Measurements from ENCODE around the gene PPP4R2. TPM values are rescaled to one million over a fixed set of nuclear protein-coding genes. Genes with fewer than 3 reads are reported as not detected.

Gene PPP4R2
- total and polyA plus RNA-seq, 12 donors = 9.8 to 75.4 (median 47.9) TPM

- Histone ChIP-seq H3K4me1 (peaks cover 0 to 35% (median 29%) of the 10 kb centered on the region in 9 donors), H3K27me3 (no peaks in the 10 kb centered on the region), H3K9me3 (no peaks in the 10 kb centered on the region), H3K4me3 (no peak overlapping the region), H3K27ac (no peak overlapping the region), H3K36me3 (peaks cover 0 to 24% (median 0%) of the 10 kb centered on the region in 9 donors)
- TF ChIP-seq, protein P1, sequence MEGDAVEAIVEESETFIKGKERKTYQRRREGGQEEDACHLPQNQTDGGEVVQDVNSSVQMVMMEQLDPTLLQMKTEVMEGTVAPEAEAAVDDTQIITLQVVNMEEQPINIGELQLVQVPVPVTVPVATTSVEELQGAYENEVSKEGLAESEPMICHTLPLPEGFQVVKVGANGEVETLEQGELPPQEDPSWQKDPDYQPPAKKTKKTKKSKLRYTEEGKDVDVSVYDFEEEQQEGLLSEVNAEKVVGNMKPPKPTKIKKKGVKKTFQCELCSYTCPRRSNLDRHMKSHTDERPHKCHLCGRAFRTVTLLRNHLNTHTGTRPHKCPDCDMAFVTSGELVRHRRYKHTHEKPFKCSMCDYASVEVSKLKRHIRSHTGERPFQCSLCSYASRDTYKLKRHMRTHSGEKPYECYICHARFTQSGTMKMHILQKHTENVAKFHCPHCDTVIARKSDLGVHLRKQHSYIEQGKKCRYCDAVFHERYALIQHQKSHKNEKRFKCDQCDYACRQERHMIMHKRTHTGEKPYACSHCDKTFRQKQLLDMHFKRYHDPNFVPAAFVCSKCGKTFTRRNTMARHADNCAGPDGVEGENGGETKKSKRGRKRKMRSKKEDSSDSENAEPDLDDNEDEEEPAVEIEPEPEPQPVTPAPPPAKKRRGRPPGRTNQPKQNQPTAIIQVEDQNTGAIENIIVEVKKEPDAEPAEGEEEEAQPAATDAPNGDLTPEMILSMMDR (IDR thresholded peaks at IDR 0.05) = no peak
- WGBS, 2 donors = 85 to 87% methylated on average over 10 of the region's 10 CpGs
- intact Hi-C loops (cut with DNase I) = loop anchor here in 7 of 10 donors (5.0 to 10.0 kb wide), 9 partner anchors 33 to 151 kb away; partner anchors contain the start of gene SHQ1 (in 2 of the 7)
- no peak for ATAC-seq
- no peak for DNase-seq
Observed at GRCh38 chr3:72995337-72995736, 1.3 kb upstream of the PPP4R2 start.

DNA sequence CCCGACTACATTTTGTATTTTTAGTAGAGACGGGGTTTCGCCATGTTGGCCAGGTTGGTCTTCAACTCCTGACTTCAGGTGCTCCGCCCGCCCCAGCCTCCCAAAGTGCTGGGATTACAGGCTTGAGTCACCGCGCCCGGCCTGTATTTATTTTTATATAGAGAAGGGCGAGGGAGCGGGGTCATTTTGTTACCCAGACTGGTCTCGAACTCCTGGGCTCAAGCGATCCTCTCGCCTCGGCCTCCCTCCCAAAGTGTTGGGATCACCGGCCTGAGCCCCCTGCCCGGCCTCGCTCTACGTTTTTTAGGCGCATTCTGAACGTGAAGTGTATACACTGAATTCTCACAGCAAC is 514 bp upstream of the PPP4R2 start:
- H3K36me3 ChIP-seq = peaks cover 0 to 31% (median 0%) of the 10 kb centered on the region in 9 donors
- H3K27ac ChIP-seq = peak overlapping the region; percentile 96 to 99 (median 98)
- intact Hi-C loops (cut with DNase I) = loop anchor here in 7 of 10 donors (2.0 to 10.0 kb wide), 10 partner anchors 34 to 151 kb away; partner anchors contain the start of gene SHQ1 (in 2 of the 7)
- H3K9me3 ChIP-seq = no peaks in the 10 kb centered on the region
- peaks cover 0 to 43% (median 36%) of the 10 kb centered on the region in 9 donors for H3K4me1 ChIP-seq
- H3K4me3 ChIP-seq = peak overlapping the region in 9 of 10 donors; percentile 85 to 97 (median 92)
- H3K27me3 ChIP-seq = no peaks in the 10 kb centered on the region
- TF ChIP-seq, protein P1 (IDR thresholded peaks at IDR 0.05) = no peak
- 78 to 80% methylated on average over 20 of the region's 20 CpGs for WGBS, 2 donors
- no peak for ATAC-seq
- peak; percentile 14 to 23 for DNase-seq

DNA sequence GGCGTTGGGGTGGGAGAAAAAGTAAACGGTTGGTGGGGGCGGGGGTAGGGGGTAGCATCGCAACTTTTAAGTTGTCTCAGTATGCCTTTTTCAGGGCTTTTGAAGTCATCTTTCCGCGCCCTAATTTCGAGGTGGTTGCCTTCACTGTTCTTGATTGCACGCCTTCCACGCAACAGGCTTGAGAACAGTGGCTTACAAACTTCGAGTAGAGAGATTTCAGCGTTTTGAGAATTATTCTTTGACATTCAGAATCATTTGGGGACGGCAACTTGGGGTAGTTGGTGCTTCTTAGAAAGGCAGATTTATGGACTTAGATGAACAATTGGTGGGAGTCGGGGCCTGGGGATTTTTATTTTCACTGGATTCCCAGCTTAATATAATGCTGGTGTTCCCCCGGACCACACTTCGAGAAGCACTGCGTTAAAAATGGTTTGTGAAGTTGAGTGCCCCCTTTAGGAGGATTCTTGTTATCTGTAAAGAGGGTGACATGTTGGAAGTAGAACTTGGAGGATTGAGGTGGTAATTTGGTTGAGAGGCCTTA is 880 bp downstream of the PPP4R2 start:
- WGBS, 2 donors = 1 to 2% methylated on average over 16 of the region's 16 CpGs
- Histone ChIP-seq H3K9me3 (no peaks in the 10 kb centered on the region), H3K27me3 (no peaks in the 10 kb centered on the region), H3K36me3 (peaks cover 0 to 43% (median 0%) of the 10 kb centered on the region in 9 donors), H3K27ac (peak overlapping the region; percentile 96 to 99 (median 98)), H3K4me1 (peaks cover 0 to 56% (median 48%) of the 10 kb centered on the region in 9 donors), H3K4me3 (peak overlapping the region; percentile 85 to 97 (median 92))
- intact Hi-C loops (cut with DNase I) = loop anchor here in 7 of 10 donors (2.0 to 10.0 kb wide), 10 partner anchors 35 to 153 kb away; partner anchors contain the start of gene SHQ1 (in 2 of the 7)
- DNase-seq (peak in 1 of 2 donors; percentile 49), ATAC-seq (peak in 5 of 8 donors; percentile 24 to 70 (median 63))
- TF ChIP-seq, protein P1 (IDR thresholded peaks at IDR 0.05) = peak; percentile 3 to 62 (median 46)

DNA sequence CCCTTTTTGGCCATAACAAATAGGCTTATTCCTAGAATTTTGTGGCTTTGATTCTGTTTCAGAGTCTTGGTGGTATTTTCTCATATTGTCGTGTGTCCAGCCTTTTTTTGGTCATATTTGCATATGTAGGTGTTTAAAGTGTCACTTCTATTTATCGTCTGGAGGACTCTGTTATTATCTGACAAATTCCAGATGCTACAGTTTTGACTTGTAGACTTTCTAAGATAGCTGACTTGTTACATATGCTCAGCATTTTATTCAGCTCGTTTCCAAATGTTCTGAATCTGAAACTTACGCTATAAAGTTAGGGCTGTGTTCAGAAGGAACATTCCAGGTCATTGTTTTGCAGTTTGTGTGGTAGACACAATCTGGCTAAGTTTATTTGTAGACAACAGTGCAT is 1.9 kb downstream of the PPP4R2 start:
- Histone ChIP-seq H3K4me1 (peaks cover 0 to 66% (median 57%) of the 10 kb centered on the region in 9 donors), H3K27me3 (no peaks in the 10 kb centered on the region), H3K27ac (peak overlapping the region in 8 of 10 donors; percentile 21 to 99 (median 98)), H3K9me3 (no peaks in the 10 kb centered on the region), H3K36me3 (peaks cover 0 to 52% (median 0%) of the 10 kb centered on the region in 9 donors), H3K4me3 (peak overlapping the region; percentile 12 to 97 (median 92))
- no peak for DNase-seq
- TF ChIP-seq, protein P1 (IDR thresholded peaks at IDR 0.05) = no peak
- no peak for ATAC-seq
- intact Hi-C loops (cut with DNase I) = loop anchor here in 7 of 10 donors (2.0 to 10.0 kb wide), 10 partner anchors 36 to 154 kb away; partner anchors contain the start of gene SHQ1 (in 2 of the 7)
- 9 to 18% methylated on average over 4 of the region's 4 CpGs for WGBS, 2 donors
